ENCODE data around the gene CD209. TPM values are rescaled to one million over a fixed set of nuclear protein-coding genes. Genes with fewer than 3 reads are reported as not detected.

The CD209 gene
- total RNA-seq, 1 donor from 2014 or later, result not detected

DNA sequence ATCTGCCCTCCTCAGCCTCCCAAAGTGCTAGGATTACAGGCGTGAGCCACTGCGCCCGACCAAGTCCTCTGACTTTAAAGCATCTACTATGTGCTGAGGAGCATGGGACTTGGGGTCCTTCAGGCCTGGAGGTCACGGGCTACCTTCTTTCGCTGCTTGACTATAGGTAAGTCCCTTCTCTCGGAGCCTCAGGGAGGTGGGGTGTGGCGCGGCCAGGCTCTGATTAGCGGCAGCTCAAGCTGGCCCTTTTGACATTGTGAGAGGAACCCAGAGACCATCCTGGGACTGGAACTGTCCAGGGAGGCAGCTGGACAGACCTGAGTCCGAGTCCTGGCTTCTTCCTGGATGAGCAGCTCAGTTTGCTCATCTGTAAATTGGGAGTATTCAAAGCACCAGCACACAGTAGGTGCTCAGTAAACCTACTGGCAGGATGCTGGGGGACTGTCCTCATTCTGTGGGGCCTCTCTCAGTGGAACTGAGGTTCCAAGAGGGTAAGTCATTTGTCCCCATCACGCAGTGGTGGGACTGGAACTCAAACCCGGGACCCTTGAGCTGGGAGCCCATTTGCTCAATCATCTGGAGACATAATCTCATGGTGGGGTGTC lies 46.2 kb downstream of the CD209 start:
- Mint-ChIP-seq H3K36me3 (no peaks in the 10 kb centered on the region), H3K27ac (no peak overlapping the region), H3K9me3 (no peaks in the 10 kb centered on the region), H3K27me3 (ENCODE audit: insufficient read depth, low read depth) (peaks cover 5% of the 10 kb centered on the region), H3K4me3 (no peak overlapping the region), H3K4me1 (no peaks in the 10 kb centered on the region)
- no peak for DNase-seq (ENCODE audit: low spot score)
- H3K9ac ChIP-seq, result no peak overlapping the region
- no peaks in the 10 kb centered on the region for H3K79me2 ChIP-seq (ENCODE audit: low read depth)
- H4K20me1 ChIP-seq (ENCODE audit: low read depth), result no peaks in the 10 kb centered on the region
- no peaks in the 10 kb centered on the region for H3K9me3 ChIP-seq (ENCODE audit: low read depth)
- H3K4me1 ChIP-seq, result no peaks in the 10 kb centered on the region
- H3K27ac ChIP-seq, result no peak overlapping the region
- H3K4me2 ChIP-seq, result no peak overlapping the region
- TF ChIP-seq EZH2 (IDR thresholded peaks at IDR 0.05), result no peak
- TF ChIP-seq EZH2phosphoT487 (IDR thresholded peaks at IDR 0.05), result no peak
- TF ChIP-seq, protein P1, sequence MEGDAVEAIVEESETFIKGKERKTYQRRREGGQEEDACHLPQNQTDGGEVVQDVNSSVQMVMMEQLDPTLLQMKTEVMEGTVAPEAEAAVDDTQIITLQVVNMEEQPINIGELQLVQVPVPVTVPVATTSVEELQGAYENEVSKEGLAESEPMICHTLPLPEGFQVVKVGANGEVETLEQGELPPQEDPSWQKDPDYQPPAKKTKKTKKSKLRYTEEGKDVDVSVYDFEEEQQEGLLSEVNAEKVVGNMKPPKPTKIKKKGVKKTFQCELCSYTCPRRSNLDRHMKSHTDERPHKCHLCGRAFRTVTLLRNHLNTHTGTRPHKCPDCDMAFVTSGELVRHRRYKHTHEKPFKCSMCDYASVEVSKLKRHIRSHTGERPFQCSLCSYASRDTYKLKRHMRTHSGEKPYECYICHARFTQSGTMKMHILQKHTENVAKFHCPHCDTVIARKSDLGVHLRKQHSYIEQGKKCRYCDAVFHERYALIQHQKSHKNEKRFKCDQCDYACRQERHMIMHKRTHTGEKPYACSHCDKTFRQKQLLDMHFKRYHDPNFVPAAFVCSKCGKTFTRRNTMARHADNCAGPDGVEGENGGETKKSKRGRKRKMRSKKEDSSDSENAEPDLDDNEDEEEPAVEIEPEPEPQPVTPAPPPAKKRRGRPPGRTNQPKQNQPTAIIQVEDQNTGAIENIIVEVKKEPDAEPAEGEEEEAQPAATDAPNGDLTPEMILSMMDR (IDR thresholded peaks at IDR 0.05), result no peak
- no peaks in the 10 kb centered on the region for H3K36me3 ChIP-seq
- no peak overlapping the region for H3K4me3 ChIP-seq
- peaks cover 40% of the 10 kb centered on the region for H3K27me3 ChIP-seq
- no peak overlapping the region for H2AFZ ChIP-seq (replicated peaks)
- no peaks in the 10 kb centered on the region for H3F3A ChIP-seq (ENCODE audit: low read depth)

DNA sequence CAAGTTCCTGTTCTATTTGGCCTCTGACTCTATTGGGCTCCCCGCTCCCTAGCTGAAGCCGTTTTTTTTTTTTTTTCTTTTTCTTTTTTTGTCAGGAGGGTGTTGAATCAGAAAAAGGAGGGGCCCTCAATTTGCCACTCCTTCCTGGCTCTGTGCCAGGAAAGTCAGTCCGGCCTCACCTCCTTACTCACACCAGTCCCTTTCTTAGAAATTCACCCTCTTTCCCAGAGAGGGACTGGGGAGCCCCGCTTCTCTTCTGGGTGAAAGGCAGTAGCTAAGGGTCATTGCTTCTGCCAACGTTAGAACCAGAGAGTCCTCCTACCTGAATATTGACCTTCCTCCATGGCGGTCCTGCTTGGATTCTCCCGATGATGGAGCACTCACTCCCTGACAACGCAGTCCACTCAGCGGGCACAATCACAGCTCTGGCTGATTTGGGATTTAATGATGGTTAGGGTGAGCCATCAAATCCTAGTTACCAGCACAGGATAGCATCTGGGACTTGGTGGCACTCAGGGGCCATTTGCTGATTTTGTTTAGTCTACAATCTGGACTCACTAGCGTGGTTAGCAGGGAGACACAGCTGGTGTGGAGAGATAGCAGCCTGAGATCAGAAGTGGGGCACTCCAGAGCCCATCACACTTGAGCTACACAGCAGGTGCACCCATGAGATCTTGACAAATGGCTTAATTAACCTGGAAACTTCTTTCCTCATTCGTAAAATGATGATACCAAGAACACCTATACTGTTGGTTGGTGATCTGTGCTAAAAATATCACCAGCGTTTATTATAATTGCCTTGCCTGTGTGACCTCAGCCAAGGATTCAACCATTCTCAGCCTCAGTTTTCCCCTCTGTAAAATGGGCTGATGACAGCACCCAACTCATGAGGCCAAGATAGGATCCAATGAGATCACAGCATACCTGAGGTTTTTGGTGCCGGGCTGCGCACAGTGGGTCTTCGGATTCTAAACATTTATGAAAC lies 47.6 kb downstream of the CD209 start:
- H3K9me3 ChIP-seq (ENCODE audit: low read depth), result no peaks in the 10 kb centered on the region
- no peaks in the 10 kb centered on the region for H3K4me1 ChIP-seq
- no peak overlapping the region for H3K4me2 ChIP-seq
- DNase-seq (ENCODE audit: low spot score), result no peak
- H3F3A ChIP-seq (ENCODE audit: low read depth), result no peaks in the 10 kb centered on the region
- H3K9ac ChIP-seq, result no peak overlapping the region
- H3K36me3 Mint-ChIP-seq, result no peaks in the 10 kb centered on the region
- no peaks in the 10 kb centered on the region for H3K9me3 Mint-ChIP-seq
- H3K4me1 Mint-ChIP-seq, result no peaks in the 10 kb centered on the region
- no peak overlapping the region for H3K4me3 Mint-ChIP-seq
- peaks cover 47% of the 10 kb centered on the region for H3K27me3 ChIP-seq
- H3K27me3 Mint-ChIP-seq (ENCODE audit: insufficient read depth, low read depth), result peaks cover 2% of the 10 kb centered on the region
- no peaks in the 10 kb centered on the region for H3K79me2 ChIP-seq (ENCODE audit: low read depth)
- no peak overlapping the region for H3K27ac Mint-ChIP-seq
- no peaks in the 10 kb centered on the region for H3K36me3 ChIP-seq
- no peak overlapping the region for H3K4me3 ChIP-seq
- TF ChIP-seq EZH2phosphoT487 (IDR thresholded peaks at IDR 0.05) (no peak), EZH2 (IDR thresholded peaks at IDR 0.05) (no peak)
- TF ChIP-seq, protein P1 (IDR thresholded peaks at IDR 0.05), result no peak
- no peak overlapping the region for H2AFZ ChIP-seq (replicated peaks)
- H3K27ac ChIP-seq, result no peak overlapping the region
- no peaks in the 10 kb centered on the region for H4K20me1 ChIP-seq (ENCODE audit: low read depth)

DNA sequence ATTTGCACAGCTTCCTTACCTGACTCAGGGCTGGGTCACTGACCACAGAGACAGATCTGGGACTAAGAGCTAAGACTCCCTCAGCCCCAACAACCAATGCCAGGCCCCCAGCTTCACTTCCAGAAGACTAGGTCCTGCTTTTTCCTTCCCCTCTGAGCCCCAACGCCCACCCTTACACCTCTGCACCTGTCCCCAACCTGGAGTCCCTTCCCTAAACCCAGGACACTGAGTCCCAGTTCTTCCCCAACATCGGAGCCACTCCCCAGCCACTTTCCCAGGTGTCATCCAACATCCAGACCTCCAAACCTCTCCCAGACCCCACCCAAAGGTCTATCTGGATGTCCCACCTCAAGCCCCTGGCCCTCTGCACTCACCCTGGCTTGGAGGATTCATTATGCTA lies 48.3 kb downstream of the CD209 start:
- no peaks in the 10 kb centered on the region for H3K36me3 Mint-ChIP-seq
- H3K36me3 ChIP-seq, result no peaks in the 10 kb centered on the region
- no peak for TF ChIP-seq EZH2phosphoT487 (IDR thresholded peaks at IDR 0.05)
- TF ChIP-seq, protein P1 (IDR thresholded peaks at IDR 0.05), result no peak
- no peak for TF ChIP-seq EZH2 (IDR thresholded peaks at IDR 0.05)
- H3K27me3 Mint-ChIP-seq (ENCODE audit: insufficient read depth, low read depth), result peaks cover 2% of the 10 kb centered on the region
- H3K27ac ChIP-seq, result no peak overlapping the region
- no peak overlapping the region for H3K4me2 ChIP-seq
- peak overlapping the region; percentile 46 for H3K4me3 Mint-ChIP-seq
- peaks cover 47% of the 10 kb centered on the region for H3K27me3 ChIP-seq
- H3K4me1 ChIP-seq, result no peaks in the 10 kb centered on the region
- no peak for DNase-seq (ENCODE audit: low spot score)
- H3K79me2 ChIP-seq (ENCODE audit: low read depth), result no peaks in the 10 kb centered on the region
- H3K4me1 Mint-ChIP-seq, result no peaks in the 10 kb centered on the region
- H3K9me3 Mint-ChIP-seq, result no peaks in the 10 kb centered on the region
- no peak overlapping the region for H3K4me3 ChIP-seq
- H3K27ac Mint-ChIP-seq, result no peak overlapping the region
- H2AFZ ChIP-seq (replicated peaks), result no peak overlapping the region
- no peaks in the 10 kb centered on the region for H3F3A ChIP-seq (ENCODE audit: low read depth)
- no peaks in the 10 kb centered on the region for H4K20me1 ChIP-seq (ENCODE audit: low read depth)
- no peaks in the 10 kb centered on the region for H3K9me3 ChIP-seq (ENCODE audit: low read depth)
- H3K9ac ChIP-seq, result no peak overlapping the region

Data from neural progenitor cell (in vitro differentiated cells).